HG03159 (cell line): ENCODE data around the gene TBC1D10A.

Source experiments
- ATAC-seq: cut with Tn5 transposase; IDR thresholded peaks from one replicate; pipeline ENCODE4 v1.9.1; 2021; ENCODE audit warnings: mild to moderate bottlenecking, moderate library complexity; ENCODE audit not compliant: unreplicated experiment

The TBC1D10A gene

GRCh38 chr22:30249049-30250038 lies 77.4 kb downstream of the TBC1D10A start:
- no peak for ATAC-seq

- ATAC-seq, result no peak
These were observed 78.3 kb downstream of the TBC1D10A start for GRCh38 chr22:30248484-30248883.

- ATAC-seq, result no peak
These were observed 78.8 kb downstream of the TBC1D10A start for GRCh38 chr22:30247974-30248373.

GRCh38 chr22:30247561-30247960 lies 79.2 kb downstream of the TBC1D10A start:
- no peak for ATAC-seq

GRCh38 chr22:30246814-30247376 lies 79.8 kb downstream of the TBC1D10A start:
- no peak for ATAC-seq

GRCh38 chr22:30245985-30246813 lies 80.5 kb downstream of the TBC1D10A start, which contains the start of gene LIF:
Gene LIF, minus strand, starts transcription at chr22:30246759. Its CDS starts 64 bp downstream, at chr22:30246695.
- no peak for ATAC-seq

GRCh38 chr22:30245181-30245984 lies 81.4 kb downstream of the TBC1D10A start:
- ATAC-seq, result no peak

- no peak for ATAC-seq
These were observed 82.1 kb downstream of the TBC1D10A start for GRCh38 chr22:30244641-30245040.

- ATAC-seq, result no peak
These were observed 82.7 kb downstream of the TBC1D10A start for GRCh38 chr22:30244066-30244465.

GRCh38 chr22:30243661-30244060 lies 83.1 kb downstream of the TBC1D10A start:
- no peak for ATAC-seq
